NCI-H146 treated with DMSO at 0.1 percent for 48 hours (cell line): ENCODE measurements around the gene TSPAN33.
"Not testable (repeated sequence)": the region's sequence is repeated elsewhere in the genome, so short reads cannot be mapped to it uniquely, and the experiment has no call there.

Experiments used
- DNase-seq: peaks from one replicate; lab custom pipeline; 2025; ENCODE audit not compliant: unreplicated experiment; lab: John Stamatoyannopoulos, UW

The TSPAN33 gene

DNA sequence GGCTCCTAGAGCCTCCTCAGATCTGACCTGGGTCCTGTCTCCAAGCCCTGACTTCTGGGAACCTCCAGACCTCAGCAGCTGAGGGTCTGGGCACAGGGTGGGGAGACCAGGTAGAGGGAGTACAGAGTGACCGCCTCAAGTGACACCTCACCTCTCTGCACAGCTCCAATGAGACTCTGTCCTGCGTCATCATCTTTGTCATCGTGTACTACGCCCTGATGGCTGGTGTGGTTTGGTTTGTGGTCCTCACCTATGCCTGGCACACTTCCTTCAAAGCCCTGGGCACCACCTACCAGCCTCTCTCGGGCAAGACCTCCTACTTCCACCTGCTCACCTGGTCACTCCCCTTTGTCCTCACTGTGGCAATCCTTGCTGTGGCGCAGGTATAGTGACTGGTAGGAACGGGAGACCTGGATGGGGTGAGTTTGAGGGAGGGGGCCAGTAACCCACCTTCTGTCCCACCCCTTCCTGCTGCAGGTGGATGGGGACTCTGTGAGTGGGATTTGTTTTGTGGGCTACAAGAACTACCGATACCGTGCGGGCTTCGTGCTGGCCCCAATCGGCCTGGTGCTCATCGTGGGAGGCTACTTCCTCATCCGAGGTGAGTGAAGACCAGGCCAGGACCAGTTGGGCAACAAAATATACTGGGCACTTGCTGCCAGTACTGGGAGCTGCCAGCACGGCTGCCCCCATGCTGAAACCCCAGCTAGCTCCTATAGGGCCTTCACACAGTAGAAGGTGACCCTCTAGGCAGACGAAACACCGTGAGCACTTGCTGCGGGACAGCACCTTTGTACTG, 61.7 kb downstream of the TSPAN33 start:
- no peak for DNase-seq

- no peak for DNase-seq
These were observed 64.2 kb downstream of the TSPAN33 start for GRCh38 chr7:129208667-129209066.

- no peak for DNase-seq
These were observed 64.8 kb downstream of the TSPAN33 start for GRCh38 chr7:129209067-129209926.

DNA sequence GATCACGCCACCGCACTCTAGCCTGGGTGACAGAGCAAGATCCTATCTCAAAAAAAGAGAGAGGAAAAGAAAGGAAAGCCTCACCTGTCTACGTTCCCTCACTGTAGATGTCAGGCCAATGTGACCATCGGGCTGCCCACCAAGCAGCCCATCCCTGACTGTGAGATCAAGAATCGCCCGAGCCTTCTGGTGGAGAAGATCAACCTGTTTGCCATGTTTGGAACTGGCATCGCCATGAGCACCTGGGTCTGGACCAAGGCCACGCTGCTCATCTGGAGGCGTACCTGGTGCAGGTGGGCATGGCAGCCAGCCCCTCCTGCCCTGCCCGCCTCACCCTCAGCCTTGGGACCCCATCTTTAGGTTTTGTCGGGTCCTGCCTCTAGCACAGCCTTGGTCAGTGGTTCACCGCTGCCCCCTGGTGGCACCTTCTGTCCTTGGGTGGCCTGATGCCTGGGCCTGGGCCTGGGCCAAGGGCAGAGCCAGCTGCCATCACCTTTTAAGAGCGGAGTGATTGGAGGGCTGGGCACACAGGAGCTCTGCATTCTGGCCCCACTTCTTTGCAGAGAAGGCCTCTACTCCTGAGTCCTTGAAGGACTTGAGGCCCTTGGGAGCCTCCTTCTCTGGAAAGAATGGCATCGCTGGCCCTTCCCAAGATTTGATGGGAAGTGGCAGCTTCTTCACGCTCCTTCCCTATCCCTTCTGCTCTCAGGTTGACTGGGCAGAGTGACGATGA, 65.9 kb downstream of the TSPAN33 start:
- DNase-seq, result peak; percentile 23

- no peak for DNase-seq
These were observed 66.4 kb downstream of the TSPAN33 start for GRCh38 chr7:129210989-129211312.

DNA sequence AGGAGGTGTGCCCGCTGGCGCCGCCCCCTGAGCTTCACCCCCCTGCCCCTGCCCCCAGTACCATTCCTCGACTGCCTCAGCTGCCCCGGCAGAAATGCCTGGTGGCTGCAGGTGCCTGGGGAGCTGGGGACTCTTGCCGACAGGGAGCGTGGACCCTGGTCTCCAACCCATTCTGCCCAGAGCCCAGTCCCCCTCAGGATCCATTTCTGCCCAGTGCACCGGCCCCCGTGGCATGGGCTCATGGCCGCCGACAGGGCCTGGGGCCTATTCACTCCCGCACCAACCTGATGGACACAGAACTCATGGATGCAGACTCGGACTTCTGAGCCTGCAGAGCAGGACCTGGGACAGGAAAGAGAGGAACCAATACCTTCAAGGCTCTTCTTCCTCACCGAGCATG, 67.6 kb downstream of the TSPAN33 start:
- DNase-seq, result no peak

DNA sequence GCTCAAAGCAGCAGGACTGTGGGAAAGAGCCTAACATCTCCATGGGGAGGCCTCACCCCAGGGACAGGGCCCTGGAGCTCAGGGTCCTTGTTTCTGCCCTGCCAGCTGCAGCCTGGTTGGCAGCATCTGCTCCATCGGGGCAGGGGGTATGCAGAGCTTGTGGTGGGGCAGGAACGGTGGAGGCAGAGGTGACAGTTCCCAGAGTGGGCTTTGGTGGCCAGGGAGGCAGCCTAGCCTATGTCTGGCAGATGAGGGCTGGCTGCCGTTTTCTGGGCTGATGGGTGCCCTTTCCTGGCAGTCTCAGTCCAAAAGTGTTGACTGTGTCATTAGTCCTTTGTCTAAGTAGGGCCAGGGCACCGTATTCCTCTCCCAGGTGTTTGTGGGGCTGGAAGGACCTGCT, 68.1 kb downstream of the TSPAN33 start:
- DNase-seq, result no peak

DNA sequence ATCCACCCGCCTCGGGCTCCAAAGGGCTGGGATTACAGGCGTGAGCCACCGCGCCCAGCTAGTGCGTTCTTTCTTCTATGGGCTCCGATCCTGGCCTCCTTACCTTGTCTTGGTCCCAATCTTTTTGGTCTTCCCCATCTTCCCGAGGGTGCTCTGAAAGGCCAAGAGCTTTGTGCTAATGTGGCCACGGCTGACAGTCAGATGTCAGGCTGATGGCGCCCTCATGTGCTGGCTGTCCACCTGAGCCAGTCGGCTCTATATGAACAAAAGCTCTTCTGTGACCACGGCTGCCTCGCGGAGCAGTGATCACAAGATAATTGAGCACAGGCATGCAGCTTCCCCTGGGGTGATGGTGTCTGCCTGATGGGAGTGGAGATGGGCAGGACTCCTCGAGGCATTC, 69.3 kb downstream of the TSPAN33 start:
- peak; percentile 63 for DNase-seq

DNA sequence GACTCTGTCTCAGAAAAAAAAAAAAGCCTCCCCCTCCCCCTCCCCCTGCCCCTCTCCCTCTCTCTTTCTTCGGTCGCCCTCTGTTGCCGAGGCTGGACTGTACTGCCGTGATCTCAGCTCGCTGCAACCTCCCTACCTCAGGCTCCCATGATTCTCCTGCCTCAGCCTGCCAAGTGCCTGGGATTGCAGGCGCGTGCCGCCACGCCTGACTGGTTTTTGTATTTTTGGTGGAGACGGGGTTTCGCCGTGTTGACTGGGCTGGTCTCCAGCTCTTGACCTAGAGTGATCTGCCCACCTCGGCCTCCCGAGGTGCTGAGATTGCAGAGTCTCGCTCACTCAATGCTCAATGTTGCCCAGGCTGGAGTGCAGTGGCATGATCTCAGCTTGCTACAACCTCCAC, 71.2 kb downstream of the TSPAN33 start:
- DNase-seq, result not testable (repeated sequence)

DNA sequence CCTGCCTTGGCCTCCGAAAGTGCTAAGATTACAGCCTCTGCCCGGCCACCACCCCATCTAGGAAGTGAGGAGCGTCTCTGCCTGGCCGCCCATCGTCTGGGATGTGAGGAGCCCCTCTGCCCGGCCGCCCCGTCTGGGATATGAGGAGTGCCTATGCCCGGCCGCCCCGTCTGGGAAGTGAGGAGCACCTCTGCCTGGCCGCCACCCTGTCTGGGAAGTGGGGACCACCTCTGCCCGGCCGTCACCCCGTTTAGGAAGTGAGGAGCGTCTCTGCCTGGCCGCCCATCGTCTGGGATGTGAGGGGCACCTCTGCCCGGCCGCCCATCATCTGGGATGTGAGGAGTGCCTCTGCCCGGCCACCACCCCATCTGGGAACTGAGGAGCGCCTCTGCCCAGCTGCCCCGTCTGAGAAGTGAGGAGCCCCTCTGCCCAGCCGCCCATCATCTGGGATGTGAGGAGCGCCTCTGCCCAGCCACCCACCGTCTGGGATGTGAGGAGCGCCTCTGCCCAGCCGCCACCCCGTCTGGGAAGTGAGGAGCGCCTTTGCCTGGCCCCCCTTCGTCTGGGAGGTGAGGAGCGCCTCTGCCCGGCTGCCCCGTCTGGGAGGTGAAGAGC, 71.7 kb downstream of the TSPAN33 start:
- not testable (repeated sequence) for DNase-seq

DNA sequence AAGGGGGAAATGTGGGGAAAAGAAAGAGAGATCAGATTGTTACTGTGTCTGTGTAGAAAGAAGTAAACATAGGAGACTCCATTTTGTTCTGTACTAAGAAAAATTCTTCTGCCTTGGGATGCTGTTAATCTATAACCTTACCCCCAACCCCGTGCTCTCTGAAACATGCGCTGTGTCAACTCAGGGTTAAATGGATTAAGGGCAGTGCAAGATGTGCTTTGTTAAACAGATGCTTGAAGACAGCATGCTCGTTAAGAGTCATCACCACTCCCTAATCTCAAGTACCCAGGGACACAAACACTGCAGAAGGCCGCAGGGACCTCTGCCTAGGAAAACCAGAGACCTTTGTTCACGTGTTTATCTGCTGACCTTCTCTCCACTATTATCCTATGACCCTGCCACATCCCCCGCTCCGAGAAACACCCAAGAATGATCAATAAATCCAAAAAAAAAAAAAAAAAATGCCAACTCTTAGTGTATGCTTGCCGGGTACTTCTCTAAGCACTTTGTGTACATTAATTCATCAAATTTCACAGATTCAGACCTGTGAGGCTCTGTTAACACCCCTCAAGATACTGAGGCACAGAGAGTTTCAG, 72.4 kb downstream of the TSPAN33 start:
- DNase-seq, result not testable (repeated sequence)

GRCh38 chr7:129218514-129219062, 74.1 kb downstream of the TSPAN33 start:
- peak; percentile 74 for DNase-seq

DNA sequence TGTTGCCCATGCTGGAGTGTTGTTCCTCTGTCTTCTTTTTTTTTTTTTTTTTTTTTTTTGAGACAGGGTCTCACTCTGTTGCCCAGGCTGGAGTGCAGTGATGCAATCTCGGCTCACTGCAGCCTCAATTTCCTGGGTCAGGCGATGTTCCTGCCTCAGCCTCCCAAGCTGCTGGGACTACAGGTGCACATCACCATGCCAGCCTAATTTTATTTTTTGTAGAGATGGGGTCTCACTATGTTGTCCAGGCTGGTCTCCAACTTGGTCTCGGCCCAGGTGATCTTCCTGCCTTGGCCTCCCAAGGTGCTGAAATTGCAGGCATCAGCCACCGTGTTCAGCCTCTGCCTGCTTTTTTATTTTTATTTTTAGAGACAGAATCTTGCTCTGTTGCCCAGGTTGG, 74.7 kb downstream of the TSPAN33 start:
- not testable (repeated sequence) for DNase-seq
